GM21367 (cell line): ENCODE results near the gene TAF11L5.
"Not testable (repeated sequence)": the region's sequence is repeated elsewhere in the genome, so short reads cannot be mapped to it uniquely, and the experiment has no call there.

Experiments used
- ATAC-seq: cut with Tn5 transposase; IDR thresholded peaks from one replicate; pipeline ENCODE4 v1.9.1; 2021; ENCODE audit not compliant: unreplicated experiment

TAF11L5 gene

GRCh38 chr5:17524935-17525334, at the start of gene TAF11L5:
Gene TAF11L5 (plus strand): TSS chr5:17525235.
- ATAC-seq: not testable (repeated sequence)

GRCh38 chr5:17477043-17477442, 48.0 kb upstream of the TAF11L5 start:
- ATAC-seq: no peak

- ATAC-seq: no peak
Measured at GRCh38 chr5:17477573-17478265, 47.3 kb upstream of the TAF11L5 start.

- ATAC-seq: no peak
Measured at GRCh38 chr5:17481378-17481777, 43.7 kb upstream of the TAF11L5 start.

DNA sequence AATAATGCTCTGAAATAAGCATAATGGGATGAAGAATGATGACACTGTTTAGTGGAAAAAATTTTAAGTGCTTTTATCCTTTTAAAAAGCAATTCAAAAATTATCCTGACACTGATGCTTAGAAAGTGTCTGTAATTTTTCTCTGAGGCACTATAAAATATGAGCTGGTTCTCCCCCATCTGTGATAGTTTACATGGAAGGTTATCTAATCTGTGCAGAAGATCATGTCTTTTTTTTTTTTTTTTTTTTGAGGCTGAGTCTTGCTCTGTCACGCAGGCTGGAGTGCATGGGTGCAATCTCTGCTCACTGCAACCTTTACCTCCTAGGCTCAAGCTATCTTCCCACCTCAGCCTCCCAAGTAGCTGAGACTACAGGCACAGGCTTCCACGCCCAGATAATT, 42.2 kb upstream of the TAF11L5 start:
- no peak for ATAC-seq

DNA sequence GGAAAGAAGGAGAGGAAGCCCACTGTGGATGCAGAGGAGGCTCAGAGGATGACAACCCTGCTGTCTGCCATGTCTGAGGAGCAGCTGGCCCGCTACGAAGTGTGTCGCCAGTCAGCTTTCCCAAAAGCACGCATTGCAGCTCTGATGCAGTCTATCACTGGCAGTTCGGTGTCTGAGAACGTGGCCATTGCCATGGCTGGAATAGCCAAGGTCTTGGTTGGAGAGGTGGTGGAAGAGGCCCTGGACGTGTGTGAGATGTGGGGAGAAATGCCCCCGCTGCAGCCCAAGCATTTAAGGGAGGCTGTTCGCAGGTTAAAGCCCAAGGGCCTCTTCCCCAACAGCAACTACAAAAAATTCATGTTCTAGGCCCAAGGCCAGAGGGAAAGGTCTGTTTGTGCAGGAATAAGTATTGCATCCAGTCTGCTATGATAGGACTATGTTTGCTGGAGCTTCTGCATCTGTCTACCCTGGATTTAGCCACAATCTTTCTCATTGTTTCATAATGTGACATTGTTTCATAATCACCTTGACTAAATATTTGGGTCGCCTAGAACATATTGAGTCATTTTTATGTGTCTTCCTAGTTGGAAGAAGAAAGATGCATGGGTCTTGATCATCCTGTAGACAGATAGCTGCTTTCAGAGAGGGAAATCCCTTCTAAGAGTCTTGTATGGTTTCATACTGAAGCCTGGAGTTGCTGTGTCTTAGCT, 38.4 kb upstream of the TAF11L5 start:
- ATAC-seq: not testable (repeated sequence)

GRCh38 chr5:17487174-17487512, 37.9 kb upstream of the TAF11L5 start:
- ATAC-seq: no peak

GRCh38 chr5:17491257-17491656, 33.8 kb upstream of the TAF11L5 start:
- not testable (repeated sequence) for ATAC-seq

- no peak for ATAC-seq
Measured at GRCh38 chr5:17492770-17493169, 32.3 kb upstream of the TAF11L5 start.

GRCh38 chr5:17497446-17497845, 27.6 kb upstream of the TAF11L5 start:
- ATAC-seq: no peak

- ATAC-seq: not testable (repeated sequence)
Measured at GRCh38 chr5:17497931-17498330, 27.1 kb upstream of the TAF11L5 start, which contains the start of gene TAF11L2. Gene TAF11L2 (plus strand): TSS chr5:17498231.

GRCh38 chr5:17511775-17512325, 13.2 kb upstream of the TAF11L5 start:
- no peak for ATAC-seq

- ATAC-seq: not testable (repeated sequence)
Measured at GRCh38 chr5:17517526-17517925, 7.5 kb upstream of the TAF11L5 start.

- ATAC-seq: not testable (repeated sequence)
Measured at GRCh38 chr5:17518067-17518466, 7.0 kb upstream of the TAF11L5 start, which contains the start of gene TAF11L3. Gene TAF11L3 (plus strand): TSS chr5:17518367.

DNA sequence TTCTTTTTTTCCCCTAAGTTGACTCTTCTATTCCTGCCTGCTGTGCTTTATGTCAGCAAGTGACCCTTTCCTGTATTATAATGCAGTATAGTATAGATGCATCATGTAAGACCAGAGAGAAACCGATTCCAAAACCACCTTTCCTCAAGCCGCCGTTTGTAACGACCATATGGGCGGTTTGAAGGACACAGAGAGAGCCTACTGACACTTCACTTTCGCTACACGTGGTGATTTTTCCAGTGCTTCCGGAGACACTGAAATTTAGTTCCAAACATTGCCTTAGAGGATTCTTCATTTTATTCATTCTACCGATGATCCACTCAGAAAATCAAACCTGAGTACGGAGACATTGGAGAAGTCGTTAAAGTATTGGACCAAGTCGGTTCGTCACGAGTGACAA, 5.5 kb upstream of the TAF11L5 start:
- ATAC-seq: not testable (repeated sequence)

DNA sequence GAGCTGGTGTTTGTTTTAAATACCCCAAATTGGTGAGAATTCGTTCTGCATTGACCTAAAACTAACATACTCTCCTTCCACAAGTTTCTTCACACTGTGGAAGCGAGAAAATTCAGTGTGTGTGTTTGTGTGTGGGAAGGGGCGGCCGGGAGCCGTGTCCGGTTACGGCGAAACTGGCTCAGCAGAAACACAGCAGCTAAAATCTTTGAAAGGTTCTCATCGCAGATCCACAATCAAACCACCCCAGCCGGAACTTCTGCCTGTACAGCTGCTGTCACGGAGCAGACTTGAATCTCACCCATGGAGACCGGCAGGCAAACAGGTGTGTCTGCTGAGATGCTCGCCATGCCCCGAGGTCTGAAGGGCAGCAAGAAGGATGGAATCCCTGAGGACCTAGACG, 3.5 kb upstream of the TAF11L5 start, which contains the start of gene TAF11L4:
Gene TAF11L4 (plus strand): TSS at position 301 of the 400 bp plus-strand sequence.
- not testable (repeated sequence) for ATAC-seq

DNA sequence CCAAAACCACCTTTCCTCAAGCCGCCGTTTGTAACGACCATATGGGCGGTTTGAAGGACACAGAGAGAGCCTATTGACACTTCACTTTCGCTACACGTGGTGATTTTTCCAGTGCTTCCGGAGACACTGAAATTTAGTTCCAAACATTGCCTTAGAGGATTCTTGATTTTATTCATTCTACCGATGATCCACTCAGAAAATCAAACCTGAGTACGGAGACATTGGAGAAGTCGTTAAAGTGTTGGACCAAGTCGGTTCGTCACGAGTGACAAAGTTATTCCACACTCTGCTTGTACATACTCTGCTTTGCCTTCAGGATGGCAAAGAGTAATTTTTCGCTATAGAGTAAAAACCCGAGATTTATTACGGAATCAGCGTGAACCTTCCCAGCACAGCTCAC, 1.5 kb downstream of the TAF11L5 start:
- not testable (repeated sequence) for ATAC-seq

DNA sequence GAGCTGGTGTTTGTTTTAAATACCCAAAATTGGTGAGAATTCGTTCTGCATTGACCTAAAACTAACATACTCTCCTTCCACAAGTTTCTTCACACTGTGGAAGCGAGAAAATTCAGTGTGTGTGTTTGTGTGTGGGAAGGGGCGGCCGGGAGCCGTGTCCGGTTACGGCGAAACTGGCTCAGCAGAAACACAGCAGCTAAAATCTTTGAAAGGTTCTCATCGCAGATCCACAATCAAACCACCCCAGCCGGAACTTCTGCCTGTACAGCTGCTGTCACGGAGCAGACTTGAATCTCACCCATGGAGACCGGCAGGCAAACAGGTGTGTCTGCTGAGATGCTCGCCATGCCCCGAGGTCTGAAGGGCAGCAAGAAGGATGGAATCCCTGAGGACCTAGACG, 3.3 kb downstream of the TAF11L5 start, which contains the start of gene TAF11L6:
Gene TAF11L6 (plus strand): TSS at position 301 of the 400 bp plus-strand sequence.
- ATAC-seq: not testable (repeated sequence)
